GM21825 (cell line): Measurements from ENCODE around the gene C2orf72.
"Not testable (repeated sequence)": the region's sequence is repeated elsewhere in the genome, so short reads cannot be mapped to it uniquely, and the experiment has no call there.

Experiments used
- ATAC-seq: cut with Tn5 transposase; IDR thresholded peaks from one replicate; pipeline ENCODE4 v1.9.1; 2021; ENCODE audit warnings: mild to moderate bottlenecking, moderate library complexity; ENCODE audit not compliant: unreplicated experiment

The C2orf72 gene

DNA sequence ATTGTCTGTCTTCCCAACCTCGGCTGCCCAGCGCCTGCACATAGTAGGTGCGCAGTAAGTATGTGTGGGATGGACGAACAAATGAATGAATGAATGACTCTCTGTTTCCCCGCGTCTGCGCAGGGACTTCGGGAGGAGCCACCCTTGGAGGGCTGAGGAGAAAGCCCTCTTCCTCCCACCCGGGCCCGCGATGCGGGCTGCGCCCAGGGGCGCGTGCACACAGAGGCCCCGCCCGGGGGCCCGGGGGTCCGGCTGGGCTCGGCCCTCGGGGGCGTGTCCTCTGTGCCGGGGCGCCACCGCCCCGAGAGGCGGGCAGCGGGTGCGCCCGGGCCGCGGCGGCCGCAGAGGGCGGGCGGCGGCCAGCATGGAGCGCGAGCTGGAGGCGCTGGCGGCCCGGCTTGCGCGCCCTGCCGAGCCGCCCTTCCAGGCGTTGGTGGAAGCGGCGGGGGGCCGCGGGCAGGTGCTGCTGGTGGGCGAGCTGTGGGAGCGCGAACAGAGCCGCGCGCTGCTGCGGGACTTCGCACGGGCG, at the start of gene C2orf72:
Gene C2orf72 (plus strand): TSS at position 322 of the 529 bp plus-strand sequence. CDS start 43 bp downstream, at position 365.
- ATAC-seq = no peak

GRCh38 chr2:230989731-230990130, 47.6 kb upstream of the C2orf72 start:
- no peak for ATAC-seq

- ATAC-seq = no peak
Observed at GRCh38 chr2:230990131-230990898, 47.0 kb upstream of the C2orf72 start.

DNA sequence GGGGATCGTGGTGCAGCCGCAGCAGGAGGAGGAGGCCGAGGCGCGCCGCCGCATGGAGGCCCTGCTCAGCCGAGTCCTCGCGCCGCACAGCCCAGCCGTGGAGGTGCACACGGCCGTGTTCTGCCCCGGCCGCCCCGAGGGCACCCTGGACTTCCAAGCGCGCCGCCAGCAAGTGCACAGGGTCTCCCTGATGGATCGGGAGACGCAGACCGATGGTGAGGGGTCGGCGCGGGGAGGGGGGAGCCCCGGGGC, 46.5 kb upstream of the C2orf72 start:
- no peak for ATAC-seq

DNA sequence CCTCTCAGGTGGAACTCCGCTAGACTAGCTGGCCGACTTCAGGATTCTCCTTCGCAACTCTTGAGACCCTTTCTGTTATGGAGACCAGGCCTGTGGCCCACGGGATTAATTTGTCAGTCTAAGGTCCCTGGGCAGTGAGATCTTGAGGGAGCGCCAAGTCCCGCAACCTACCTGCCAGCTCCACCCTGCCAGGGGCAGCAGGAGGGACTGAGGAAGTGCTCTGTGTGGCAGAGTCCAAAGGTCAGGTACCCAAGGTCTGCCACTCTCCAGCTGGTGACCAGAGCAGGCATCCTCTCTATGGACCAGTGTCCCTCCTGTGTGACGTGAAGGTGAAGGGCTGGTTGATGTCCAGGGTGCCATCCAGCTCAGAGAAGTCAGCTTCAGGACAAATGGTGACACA, 45.7 kb upstream of the C2orf72 start:
- no peak for ATAC-seq

DNA sequence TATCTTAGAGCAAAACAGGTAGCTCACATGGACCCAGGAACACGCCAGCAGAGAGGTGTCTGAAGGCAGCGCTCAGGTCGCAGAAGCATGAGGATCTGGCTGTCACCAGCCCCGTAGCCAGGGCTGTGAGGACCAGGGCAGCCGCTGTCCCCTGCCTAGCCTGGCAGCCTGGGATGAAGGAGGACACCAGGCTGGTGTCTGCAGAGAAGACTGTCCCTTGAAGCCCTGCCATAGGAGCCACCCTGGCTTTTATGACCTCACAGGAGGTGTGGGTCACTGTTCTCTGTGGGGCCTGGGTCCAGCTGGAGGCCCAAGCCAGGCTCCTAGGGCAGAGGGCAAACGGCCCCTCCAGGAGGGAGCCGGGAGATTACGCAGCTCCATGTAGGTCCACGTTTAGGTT, 41.5 kb upstream of the C2orf72 start, which contains the start of gene SPATA3:
Gene SPATA3 (plus strand): TSS at position 301 of the 400 bp plus-strand sequence. CDS start 113 bp downstream, outside the sequence.
- ATAC-seq = no peak

DNA sequence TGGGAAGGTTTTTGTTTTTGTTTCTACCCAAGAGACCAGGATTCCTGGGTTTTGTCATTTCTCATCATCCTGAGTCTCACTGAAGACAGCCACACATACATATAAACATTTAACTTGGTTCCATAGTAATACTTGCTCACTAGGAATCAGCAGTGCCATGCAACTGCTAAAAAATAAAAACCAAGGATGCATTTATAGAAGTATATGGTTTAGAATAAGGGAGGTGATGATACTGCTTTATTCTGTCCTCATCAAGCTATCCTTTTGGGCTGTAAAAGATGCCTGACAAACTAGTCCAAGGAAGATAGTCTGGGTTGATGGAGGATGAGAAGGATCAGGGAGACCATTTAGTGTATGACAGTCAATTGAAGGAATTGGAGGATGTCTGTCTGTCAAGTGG, 40.7 kb upstream of the C2orf72 start:
- no peak for ATAC-seq

GRCh38 chr2:230998882-230999281, 38.4 kb upstream of the C2orf72 start:
- no peak for ATAC-seq

DNA sequence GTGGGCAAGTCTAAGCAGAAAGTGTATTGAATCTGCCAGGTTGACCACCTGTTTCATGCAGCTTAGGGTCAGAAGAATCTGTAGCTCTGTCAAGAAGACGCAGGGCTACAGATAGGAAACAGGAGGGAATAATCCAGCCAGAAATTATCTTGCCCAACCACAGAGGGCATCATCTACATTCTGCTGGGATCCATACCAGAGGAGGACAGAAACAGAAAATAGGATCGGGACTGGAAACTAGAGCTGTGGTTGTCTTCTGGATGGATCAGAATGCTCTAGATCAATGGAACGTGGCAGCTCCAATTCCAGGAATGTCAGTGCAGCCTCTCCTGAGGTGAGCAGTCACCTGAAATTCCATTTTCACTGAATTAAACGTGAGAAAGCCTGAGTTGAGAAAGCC, 37.8 kb upstream of the C2orf72 start:
- no peak for ATAC-seq

DNA sequence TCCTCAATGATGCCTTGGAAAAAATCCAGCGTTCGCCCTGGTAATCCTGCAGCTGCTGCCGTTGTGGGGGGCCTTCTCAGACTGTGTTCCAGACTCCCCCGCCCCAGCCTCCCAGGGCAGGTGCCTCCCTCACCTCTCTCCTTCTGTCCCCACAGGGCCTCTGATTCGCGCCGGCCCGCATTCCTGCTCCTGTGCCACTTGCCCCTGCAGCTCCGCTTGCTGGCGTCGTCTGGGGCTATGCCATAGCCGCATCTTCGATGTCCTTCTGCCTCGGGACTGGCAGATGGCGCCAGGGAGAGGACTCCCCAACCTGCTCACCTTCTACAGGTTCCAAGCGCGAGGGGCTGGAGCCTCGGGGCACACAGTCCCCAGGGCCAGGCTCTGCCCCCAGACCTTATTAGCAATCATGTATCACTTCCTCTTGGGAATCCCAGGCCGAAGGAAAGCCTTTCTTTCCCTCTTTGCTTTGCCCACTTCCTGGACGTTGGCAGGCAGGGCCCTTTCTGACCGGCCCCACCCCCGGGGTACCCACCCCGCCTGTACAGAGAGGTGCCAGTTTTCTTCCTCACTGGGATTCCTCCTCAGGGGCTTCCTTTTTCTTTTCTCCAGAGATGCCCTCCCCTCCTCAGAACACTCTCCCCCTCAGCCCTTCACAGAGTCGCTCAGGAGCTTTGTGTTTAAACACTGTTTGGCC, 37.0 kb upstream of the C2orf72 start:
- ATAC-seq = no peak

DNA sequence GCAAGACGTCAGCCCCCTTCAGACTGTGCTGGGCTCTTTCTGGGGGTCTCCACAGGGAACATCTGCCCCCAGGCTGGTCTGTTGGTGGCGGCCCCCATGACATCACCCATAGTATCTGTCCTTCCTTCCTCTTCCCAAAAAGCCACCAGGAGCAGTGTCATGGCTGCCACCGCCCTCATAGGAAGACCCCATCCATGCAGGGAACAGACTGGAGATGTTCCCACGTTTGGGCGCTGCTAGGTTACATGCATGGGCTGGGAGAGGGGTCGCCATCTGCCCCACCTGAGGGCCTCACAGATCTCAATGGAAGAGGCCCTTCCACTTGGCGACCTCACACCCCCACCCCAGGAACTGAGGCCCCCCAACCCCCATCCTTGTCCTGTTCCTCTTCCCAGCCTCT, 36.3 kb upstream of the C2orf72 start:
- ATAC-seq = no peak

DNA sequence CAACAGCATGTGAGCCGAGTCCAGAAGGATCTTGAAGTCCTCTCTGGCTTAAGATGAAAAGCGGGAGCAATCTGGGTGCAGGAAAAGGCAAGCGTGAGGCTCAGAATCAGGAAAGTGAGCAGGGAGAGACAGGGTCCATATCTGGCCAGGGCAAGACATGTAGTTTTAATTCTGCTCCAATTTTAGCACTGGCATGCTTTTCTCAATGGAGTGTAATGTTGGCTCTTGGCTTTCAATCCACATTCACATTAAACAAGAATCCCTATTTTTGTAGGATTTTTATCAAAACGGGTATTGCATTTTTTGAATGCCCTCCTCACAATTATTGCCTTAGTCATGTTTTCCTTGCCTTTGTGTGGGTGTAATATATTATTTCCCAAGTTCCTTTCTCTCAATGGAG, 35.4 kb upstream of the C2orf72 start:
- no peak for ATAC-seq

DNA sequence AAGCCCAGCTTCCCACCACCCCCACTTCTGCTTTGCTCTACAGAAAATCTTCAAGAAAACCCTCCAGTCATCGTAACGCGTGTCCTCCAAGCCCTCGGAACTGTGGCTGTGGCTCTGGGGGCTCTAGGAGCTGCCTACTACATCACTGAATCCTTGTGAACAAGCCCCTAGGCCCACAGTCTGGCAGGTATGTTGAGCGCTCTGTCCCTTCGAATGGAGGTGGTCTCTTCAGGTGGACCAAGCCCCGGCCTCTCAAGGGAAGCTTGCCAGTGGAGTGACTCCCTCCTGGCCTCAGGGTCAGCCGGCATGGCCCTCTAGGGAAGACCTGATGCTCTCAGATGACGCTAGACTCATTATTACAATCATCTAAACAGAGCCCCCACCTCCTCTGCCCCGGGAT, 34.7 kb upstream of the C2orf72 start:
- ATAC-seq = no peak

- no peak for ATAC-seq
Observed at GRCh38 chr2:231003186-231003585, 34.1 kb upstream of the C2orf72 start.

DNA sequence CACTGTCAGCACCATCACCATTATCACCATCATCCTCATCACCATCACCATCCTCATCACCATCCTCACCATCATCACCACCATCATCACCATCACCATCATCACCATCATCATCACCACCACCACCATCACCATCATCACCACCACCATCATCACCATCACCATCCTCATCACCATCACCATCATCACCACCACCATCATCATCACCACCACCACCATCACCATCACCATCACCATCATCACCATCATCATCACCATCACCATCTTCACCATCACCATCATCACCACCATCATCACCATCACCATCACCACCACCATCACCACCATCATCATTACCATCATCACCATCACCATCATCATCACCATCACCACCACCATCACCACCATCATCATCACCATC, 32.4 kb upstream of the C2orf72 start:
- ATAC-seq = not testable (repeated sequence)

DNA sequence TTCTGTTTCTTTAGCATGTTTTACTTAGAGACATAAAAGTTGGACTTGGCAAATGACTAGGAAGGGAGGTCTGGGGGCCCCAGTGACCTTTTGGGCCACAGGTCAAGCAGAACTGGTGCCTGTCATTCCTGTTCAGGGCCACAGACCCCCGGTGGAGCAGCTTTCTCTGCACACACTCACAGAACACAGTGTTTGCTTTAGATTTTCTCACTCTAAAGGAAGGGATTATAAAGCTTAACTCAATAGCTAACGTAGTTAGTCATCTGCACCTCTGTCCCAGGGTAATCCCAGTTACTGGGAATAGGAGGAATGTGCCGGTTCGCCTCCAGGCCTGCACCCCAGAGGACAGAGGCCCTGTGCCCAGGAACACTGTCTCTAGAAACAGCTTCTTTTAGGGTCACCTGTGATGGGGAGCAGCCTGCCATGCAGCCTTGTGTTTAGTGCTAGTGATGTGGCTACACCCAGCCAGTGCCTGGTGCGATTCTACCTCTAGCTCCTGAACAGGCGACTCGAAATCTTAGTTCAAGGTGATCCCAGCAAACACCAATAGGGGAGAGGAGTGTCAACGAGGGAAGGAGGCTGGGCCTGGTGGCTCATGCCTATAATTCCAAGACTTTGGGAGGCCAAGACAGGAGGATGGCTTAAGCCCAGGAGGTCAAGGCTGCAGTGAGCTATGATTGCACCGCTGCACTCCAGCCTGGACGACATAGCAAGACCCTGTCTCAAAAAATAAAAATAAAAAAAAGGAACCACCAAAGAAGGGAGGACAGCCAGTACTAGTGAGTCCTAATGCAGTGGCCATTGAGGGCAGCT, 29.8 kb upstream of the C2orf72 start:
- no peak for ATAC-seq

DNA sequence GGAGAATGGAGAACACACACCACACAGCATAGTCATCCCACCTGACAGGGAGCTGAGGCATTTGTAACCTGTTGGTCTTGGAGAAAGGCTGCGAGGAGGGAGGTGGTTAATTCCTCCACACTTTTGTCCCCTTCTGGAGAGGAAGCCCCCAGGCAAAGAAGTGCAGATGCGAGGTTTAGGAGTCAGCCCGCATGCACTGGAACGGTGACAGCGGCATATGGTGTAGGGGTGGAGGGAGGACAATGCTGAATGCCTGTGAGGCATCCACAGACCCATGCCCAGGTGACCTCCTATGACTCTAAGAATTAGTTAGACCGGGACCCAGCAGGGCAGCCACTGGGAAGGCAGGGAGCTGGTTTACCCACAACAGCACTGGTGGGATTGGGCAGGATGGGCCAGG, 29.2 kb upstream of the C2orf72 start:
- ATAC-seq = no peak

- no peak for ATAC-seq
Observed at GRCh38 chr2:231009236-231009919, 27.9 kb upstream of the C2orf72 start.

DNA sequence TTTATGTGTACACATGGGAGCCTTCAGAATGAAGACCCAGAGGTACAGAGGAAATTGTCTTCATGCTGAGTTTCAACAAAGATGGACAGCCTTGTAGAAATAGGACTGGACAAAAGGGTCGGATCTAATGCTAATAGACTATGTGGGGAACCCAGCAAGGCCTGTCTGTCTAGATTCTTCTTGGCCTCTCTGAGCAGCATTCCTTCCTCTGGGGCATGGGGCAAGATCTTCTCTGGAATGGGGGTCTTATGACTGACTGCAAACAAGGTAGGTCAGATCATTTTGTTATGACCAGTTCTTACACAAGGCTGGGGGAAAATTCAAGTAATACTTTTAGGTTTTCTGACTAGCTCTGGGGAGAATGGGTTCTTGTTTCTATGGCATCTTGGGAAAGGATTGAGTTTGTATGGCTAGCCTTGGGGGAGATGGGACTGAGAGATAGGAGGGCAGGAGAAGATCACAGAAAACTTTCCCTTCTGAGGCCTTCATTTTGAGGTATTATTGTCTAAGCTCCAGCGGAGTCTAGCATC, 27.1 kb upstream of the C2orf72 start:
- ATAC-seq = no peak

- no peak for ATAC-seq
Observed at GRCh38 chr2:231011526-231011925, 25.8 kb upstream of the C2orf72 start.

DNA sequence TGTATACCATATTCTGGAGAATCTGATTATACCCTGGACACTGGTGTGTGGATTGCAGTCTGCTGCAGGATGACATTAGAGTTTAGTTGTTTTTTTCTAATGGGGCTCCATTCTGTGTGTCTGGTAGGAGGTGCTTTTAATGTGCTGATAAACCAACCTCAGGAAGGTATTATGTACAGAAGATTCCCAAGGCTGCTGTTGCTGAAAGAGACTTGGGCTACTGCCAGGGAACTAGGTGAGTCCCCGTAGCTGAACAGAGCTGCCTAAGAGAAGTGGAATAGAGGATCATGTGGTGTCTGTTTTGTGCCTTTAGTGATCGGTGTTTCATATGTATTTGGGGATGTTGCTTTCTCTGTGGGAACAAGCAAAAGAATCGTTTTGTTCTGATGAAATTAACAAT, 24.9 kb upstream of the C2orf72 start:
- no peak for ATAC-seq
